HG03103 (cell line): ENCODE results near the gene GBF1.
"Not testable (repeated sequence)": the region's sequence is repeated elsewhere in the genome, so short reads cannot be mapped to it uniquely, and the experiment has no call there.

Experiments
- ATAC-seq: cut with Tn5 transposase; IDR thresholded peaks from one replicate; pipeline ENCODE4 v1.9.1; 2021; ENCODE audit warnings: low read depth; ENCODE audit not compliant: unreplicated experiment

Gene GBF1

GRCh38 chr10:102230861-102231356, 14.4 kb upstream of the GBF1 start:
- ATAC-seq: no peak

GRCh38 chr10:102231357-102232318, 13.7 kb upstream of the GBF1 start:
- ATAC-seq: no peak

- no peak for ATAC-seq
Observed at GRCh38 chr10:102233997-102234396, 11.3 kb upstream of the GBF1 start.

GRCh38 chr10:102234888-102235597, 10.3 kb upstream of the GBF1 start:
- ATAC-seq: no peak

- no peak for ATAC-seq
Observed at GRCh38 chr10:102235598-102235920, 9.8 kb upstream of the GBF1 start.

GRCh38 chr10:102236006-102236405, 9.3 kb upstream of the GBF1 start:
- ATAC-seq: no peak

GRCh38 chr10:102237711-102238252, 7.5 kb upstream of the GBF1 start:
- no peak for ATAC-seq

- ATAC-seq: no peak
Observed at GRCh38 chr10:102240467-102241031, 4.8 kb upstream of the GBF1 start.

- no peak for ATAC-seq
Observed at GRCh38 chr10:102241032-102241443, 4.3 kb upstream of the GBF1 start.

GRCh38 chr10:102241444-102242117, 3.8 kb upstream of the GBF1 start, which contains the start of gene PITX3:
PITX3 (minus strand) TSS chr10:102241512; CDS start chr10:102232080, 9,432 bp downstream.
- ATAC-seq: peak; percentile 32

GRCh38 chr10:102242118-102242485, 3.2 kb upstream of the GBF1 start:
- no peak for ATAC-seq

- ATAC-seq: no peak
Observed at GRCh38 chr10:102243309-102243708, 2.0 kb upstream of the GBF1 start.

GRCh38 chr10:102245932-102246251, 560 bp downstream of the GBF1 start:
- no peak for ATAC-seq

- ATAC-seq: no peak
Observed at GRCh38 chr10:102246261-102246660, 929 bp downstream of the GBF1 start.

GRCh38 chr10:102247734-102248133, 2.4 kb downstream of the GBF1 start:
- no peak for ATAC-seq

- ATAC-seq: not testable (repeated sequence)
Observed at GRCh38 chr10:102252508-102252907, 7.2 kb downstream of the GBF1 start.

- ATAC-seq: no peak
Observed at GRCh38 chr10:102254426-102254825, 9.1 kb downstream of the GBF1 start.

- ATAC-seq: no peak
Observed at GRCh38 chr10:102255404-102255803, 10.1 kb downstream of the GBF1 start.

GRCh38 chr10:102261196-102261595, 15.9 kb downstream of the GBF1 start:
- no peak for ATAC-seq

GRCh38 chr10:102261842-102262241, 16.5 kb downstream of the GBF1 start:
- no peak for ATAC-seq
